PFSK-1 (cell line): ENCODE results near the gene MAP3K4.

Source experiments
- FOXP2 ChIP-seq: optimal IDR thresholded peaks from 2 replicates; pipeline ENCODE3; 2011; ENCODE audit warnings: borderline replicate concordance, control low read depth, inconsistent platforms; ENCODE audit not compliant: insufficient read depth; ENCODE audit errors: extremely low read length, extremely low read depth
- POLR2AphosphoS5 ChIP-seq: IDR thresholded peaks from 2 replicates; pipeline ENCODE4 v1.6.1; 2012; ENCODE audit warnings: low read depth, mild to moderate bottlenecking, control low read depth, low read length, moderate library complexity
- SIN3A ChIP-seq: IDR thresholded peaks from 2 replicates; pipeline ENCODE4 v1.6.1; 2012; ENCODE audit warnings: mild to moderate bottlenecking, low read length, moderate library complexity, borderline replicate concordance; ENCODE audit not compliant: insufficient read depth
- TAF1 ChIP-seq: IDR thresholded peaks from 2 replicates; pipeline ENCODE4 v1.6.1; 2012; ENCODE audit warnings: low read length, control low read depth, borderline replicate concordance; ENCODE audit not compliant: insufficient read depth
- TF ChIP-seq, protein P1 (sequence below), 2 experiments: IDR thresholded peaks; 2 replicates each; pipeline versions ENCODE4 v1.6.1 to v1.8.0; 2011 to 2012; ENCODE audit warnings: low read depth in 2 of 2, low read length in 2 of 2, control low read depth in 1 of 2, inconsistent platforms in 1 of 2, mild to moderate bottlenecking in 1 of 2, moderate library complexity in 1 of 2; ENCODE audit not compliant: insufficient read depth in 1 of 2

Gene MAP3K4

DNA sequence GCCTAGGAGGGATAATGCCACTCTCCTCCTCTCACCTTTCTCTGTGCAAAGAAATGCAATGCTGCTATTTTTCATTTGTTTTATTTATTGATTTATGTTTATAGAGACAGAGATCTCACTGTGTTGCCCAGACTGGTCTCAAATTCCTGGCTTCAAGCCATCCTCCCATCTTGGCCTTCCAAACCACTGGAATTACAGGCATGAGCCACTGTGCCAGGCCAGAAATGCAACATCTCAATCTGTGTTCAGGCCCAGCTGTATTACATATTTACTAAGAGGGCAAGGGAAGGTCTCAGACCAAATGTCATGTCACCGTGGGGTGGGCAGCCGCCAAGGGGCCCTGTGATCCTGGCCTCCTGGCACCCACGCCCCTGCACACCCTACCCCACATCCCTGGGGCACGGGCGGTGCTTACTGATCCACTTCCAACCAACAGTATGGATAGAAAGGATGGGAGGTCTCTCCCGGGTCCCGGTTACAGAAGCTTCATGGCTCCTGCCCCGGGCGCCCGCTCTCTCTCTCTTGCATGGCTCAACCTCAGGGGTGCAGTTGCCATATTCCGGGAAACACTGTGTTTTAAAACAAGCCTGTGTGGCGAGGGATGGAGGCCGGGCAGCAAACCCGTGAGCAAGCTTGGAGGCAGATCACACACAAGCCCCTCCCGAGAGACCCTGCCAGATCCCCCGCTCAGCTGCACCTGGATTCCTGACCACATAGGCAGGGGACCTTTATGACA is 170.5 kb downstream of the MAP3K4 start:
- TF ChIP-seq POLR2AphosphoS5 (no peak), SIN3A (no peak)

DNA sequence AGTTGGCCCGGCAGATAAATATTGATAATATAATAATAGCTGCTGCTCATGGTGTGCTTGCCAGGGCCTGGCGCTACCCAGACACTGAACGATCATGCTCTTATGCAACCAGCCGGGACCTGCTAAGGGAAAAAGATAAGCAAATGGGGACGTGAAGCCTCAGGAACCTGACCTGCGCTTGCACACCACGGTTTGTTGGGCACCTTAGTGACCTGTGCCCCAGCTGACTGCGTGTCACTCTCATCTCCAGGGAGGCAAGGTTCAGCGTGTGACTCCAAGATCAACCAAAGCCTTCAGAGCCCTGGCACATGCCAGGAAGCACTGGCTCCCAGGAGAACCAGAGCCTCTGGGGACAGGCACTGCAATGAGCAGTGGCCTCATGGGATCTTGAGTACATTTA is 171.2 kb downstream of the MAP3K4 start:
- no peak for TF ChIP-seq TAF1
- no peak for TF ChIP-seq POLR2AphosphoS5
- TF ChIP-seq SIN3A: no peak
- no peak for TF ChIP-seq FOXP2
- TF ChIP-seq, protein P1, sequence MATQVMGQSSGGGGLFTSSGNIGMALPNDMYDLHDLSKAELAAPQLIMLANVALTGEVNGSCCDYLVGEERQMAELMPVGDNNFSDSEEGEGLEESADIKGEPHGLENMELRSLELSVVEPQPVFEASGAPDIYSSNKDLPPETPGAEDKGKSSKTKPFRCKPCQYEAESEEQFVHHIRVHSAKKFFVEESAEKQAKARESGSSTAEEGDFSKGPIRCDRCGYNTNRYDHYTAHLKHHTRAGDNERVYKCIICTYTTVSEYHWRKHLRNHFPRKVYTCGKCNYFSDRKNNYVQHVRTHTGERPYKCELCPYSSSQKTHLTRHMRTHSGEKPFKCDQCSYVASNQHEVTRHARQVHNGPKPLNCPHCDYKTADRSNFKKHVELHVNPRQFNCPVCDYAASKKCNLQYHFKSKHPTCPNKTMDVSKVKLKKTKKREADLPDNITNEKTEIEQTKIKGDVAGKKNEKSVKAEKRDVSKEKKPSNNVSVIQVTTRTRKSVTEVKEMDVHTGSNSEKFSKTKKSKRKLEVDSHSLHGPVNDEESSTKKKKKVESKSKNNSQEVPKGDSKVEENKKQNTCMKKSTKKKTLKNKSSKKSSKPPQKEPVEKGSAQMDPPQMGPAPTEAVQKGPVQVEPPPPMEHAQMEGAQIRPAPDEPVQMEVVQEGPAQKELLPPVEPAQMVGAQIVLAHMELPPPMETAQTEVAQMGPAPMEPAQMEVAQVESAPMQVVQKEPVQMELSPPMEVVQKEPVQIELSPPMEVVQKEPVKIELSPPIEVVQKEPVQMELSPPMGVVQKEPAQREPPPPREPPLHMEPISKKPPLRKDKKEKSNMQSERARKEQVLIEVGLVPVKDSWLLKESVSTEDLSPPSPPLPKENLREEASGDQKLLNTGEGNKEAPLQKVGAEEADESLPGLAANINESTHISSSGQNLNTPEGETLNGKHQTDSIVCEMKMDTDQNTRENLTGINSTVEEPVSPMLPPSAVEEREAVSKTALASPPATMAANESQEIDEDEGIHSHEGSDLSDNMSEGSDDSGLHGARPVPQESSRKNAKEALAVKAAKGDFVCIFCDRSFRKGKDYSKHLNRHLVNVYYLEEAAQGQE (IDR thresholded peaks at IDR 0.05; ENCODE audit: insufficient read depth in 1 of 2, low read depth in 2 of 2, low read length in 2 of 2): no peak

DNA sequence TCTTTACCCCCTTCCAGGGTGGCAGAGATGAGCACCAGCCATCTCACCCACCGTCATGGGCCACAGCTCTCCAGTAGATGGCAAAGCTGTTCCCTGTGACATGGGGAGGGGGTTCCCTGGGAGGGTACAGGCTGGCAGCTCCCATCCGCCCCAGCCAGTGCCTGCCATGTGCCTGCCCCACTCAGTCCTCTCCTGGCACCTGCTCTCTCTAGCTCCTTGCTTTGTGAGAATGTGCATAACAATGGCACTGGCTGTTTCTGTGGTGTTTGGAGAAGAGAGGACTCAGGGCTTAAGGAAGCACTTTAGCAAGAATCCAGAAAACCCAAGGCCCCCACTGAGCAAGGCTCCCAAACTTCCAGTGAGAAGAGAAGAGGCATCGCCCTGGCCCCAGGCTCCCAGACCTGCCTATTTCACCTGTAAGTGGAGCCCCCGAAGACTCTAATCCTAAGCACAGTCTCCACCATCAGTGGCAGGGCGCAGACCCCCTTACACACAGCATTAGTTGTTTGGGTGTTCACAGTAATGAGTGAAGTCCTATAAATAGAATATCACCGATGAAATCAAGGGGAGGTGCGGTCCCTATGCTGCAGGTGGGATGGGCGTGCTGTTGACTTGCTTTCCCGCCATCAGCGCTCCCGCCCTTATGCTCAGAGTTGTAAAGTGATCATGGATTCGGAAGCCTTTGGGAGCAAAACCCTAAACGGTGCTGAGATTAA is 172.1 kb downstream of the MAP3K4 start:
- no peak for TF ChIP-seq POLR2AphosphoS5
- no peak for TF ChIP-seq SIN3A
- no peak for TF ChIP-seq TAF1
- TF ChIP-seq, protein P1 (IDR thresholded peaks at IDR 0.05; ENCODE audit: insufficient read depth in 1 of 2, low read depth in 2 of 2, low read length in 2 of 2): no peak
- TF ChIP-seq FOXP2: no peak

DNA sequence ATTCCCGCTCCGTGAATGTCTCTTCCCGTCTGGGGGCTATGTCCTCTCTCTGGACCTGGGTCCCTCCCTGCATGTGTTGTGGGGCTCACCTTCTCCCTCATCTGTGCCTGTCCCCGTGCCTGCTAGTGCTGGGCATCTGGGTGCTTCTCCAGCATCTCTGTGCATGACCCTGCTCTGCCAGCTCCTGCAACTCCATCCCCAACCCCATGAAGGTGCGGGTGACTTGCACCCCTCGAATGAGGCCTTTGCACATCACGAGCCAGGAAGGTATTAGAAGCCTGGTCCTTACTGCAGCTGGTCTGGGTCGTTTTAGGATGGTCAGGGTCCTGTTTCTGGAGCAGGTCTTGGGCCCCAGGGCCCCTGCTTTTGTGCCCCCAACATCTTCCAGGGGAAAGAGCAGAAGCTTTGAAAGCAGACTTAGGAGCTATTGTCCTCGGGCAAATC is 172.6 kb downstream of the MAP3K4 start:
- TF ChIP-seq, protein P1 (IDR thresholded peaks at IDR 0.05; ENCODE audit: insufficient read depth in 1 of 2, low read depth in 2 of 2, low read length in 2 of 2): no peak
- TF ChIP-seq TAF1 (no peak), FOXP2 (no peak)

DNA sequence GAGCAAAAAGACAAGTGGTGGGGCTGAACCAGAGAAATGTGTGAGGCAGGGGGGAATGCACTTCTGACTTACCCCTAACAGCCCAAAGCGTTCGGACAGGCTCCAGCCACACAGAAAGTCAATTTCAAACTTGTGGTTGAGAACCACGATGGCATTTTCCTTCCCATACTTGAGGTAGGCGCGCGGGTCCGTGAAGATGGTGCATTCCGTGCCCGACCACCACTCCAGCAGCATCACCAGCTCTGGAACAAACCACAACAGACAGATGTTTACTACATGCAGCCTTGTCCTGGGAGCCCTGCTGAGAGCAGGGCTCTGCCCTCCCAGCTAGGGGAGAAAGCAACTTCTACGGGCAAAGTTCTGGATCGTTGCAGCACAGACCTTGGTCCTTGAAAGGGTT is 174.6 kb downstream of the MAP3K4 start:
- TF ChIP-seq TAF1 (no peak), FOXP2 (no peak), SIN3A (no peak), POLR2AphosphoS5 (no peak)
- TF ChIP-seq, protein P1 (IDR thresholded peaks at IDR 0.05; ENCODE audit: insufficient read depth in 1 of 2, low read depth in 2 of 2, low read length in 2 of 2): no peak
